ENCODE data around the gene ZNF699.
"Not testable (repeated sequence)": the region's sequence is repeated elsewhere in the genome, so short reads cannot be mapped to it uniquely, and the experiment has no call there.

ZNF699 gene

GRCh38 chr19:9309139-9309973 lies at the start of gene ZNF699:
Gene ZNF699 (minus strand): TSS chr19:9309838. CDS start chr19:9305119, 4,719 bp downstream.
- peak; percentile 97 for DNase-seq (ENCODE audit: low spot score)

GRCh38 chr19:9354651-9355050 lies 45.0 kb upstream of the ZNF699 start:
- DNase-seq (ENCODE audit: low spot score), result no peak

- DNase-seq (ENCODE audit: low spot score), result no peak
These were observed 43.4 kb upstream of the ZNF699 start for GRCh38 chr19:9353011-9353410.

GRCh38 chr19:9352505-9352904 lies 42.9 kb upstream of the ZNF699 start:
- DNase-seq (ENCODE audit: low spot score), result no peak

- no peak for DNase-seq (ENCODE audit: low spot score)
These were observed 39.0 kb upstream of the ZNF699 start for GRCh38 chr19:9348671-9349070.

- DNase-seq (ENCODE audit: low spot score), result no peak
These were observed 38.6 kb upstream of the ZNF699 start for GRCh38 chr19:9348253-9348652.

- no peak for DNase-seq (ENCODE audit: low spot score)
These were observed 35.4 kb upstream of the ZNF699 start for GRCh38 chr19:9345005-9345404.

- DNase-seq (ENCODE audit: low spot score), result no peak
These were observed 33.1 kb upstream of the ZNF699 start for GRCh38 chr19:9342610-9343304.

GRCh38 chr19:9329999-9330398 lies 20.4 kb upstream of the ZNF699 start:
- no peak for DNase-seq (ENCODE audit: low spot score)

GRCh38 chr19:9324584-9324962 lies 14.9 kb upstream of the ZNF699 start:
- no peak for DNase-seq (ENCODE audit: low spot score)

- DNase-seq (ENCODE audit: low spot score), result peak; percentile 92
These were observed 14.4 kb upstream of the ZNF699 start, which contains the start of gene ZNF559 for GRCh38 chr19:9323919-9324583. Gene ZNF559 (plus strand): TSS chr19:9324179. CDS start chr19:9338550, 14,371 bp downstream.

GRCh38 chr19:9323557-9323918 lies 13.9 kb upstream of the ZNF699 start:
- peak; percentile 32 for DNase-seq (ENCODE audit: low spot score)

GRCh38 chr19:9322201-9322600 lies 12.6 kb upstream of the ZNF699 start:
- not testable (repeated sequence) for DNase-seq (ENCODE audit: low spot score)

GRCh38 chr19:9321756-9322155 lies 12.1 kb upstream of the ZNF699 start:
- not testable (repeated sequence) for DNase-seq (ENCODE audit: low spot score)

GRCh38 chr19:9321338-9321737 lies 11.7 kb upstream of the ZNF699 start:
- DNase-seq (ENCODE audit: low spot score), result no peak

GRCh38 chr19:9313756-9314155 lies 4.1 kb upstream of the ZNF699 start:
- DNase-seq (ENCODE audit: low spot score), result no peak

- no peak for DNase-seq (ENCODE audit: low spot score)
These were observed 372 bp upstream of the ZNF699 start for GRCh38 chr19:9309974-9310446.

GRCh38 chr19:9308091-9308770 lies 1.4 kb downstream of the ZNF699 start:
- no peak for DNase-seq (ENCODE audit: low spot score)

GRCh38 chr19:9306443-9306842 lies 3.2 kb downstream of the ZNF699 start:
- DNase-seq (ENCODE audit: low spot score), result no peak

- no peak for DNase-seq (ENCODE audit: low spot score)
These were observed 13.3 kb downstream of the ZNF699 start for GRCh38 chr19:9296336-9296735.

GRCh38 chr19:9295411-9295849 lies 14.2 kb downstream of the ZNF699 start:
- DNase-seq (ENCODE audit: low spot score), result no peak
